Measurements from ENCODE around the gene INHBA. TPM values are rescaled to one million over a fixed set of nuclear protein-coding genes. Genes with fewer than 3 reads are reported as not detected.

INHBA gene
- total and polyA plus RNA-seq, 9 of the 15 experiments (the other 6 are each of a cell fraction or from before 2014, with no cell fraction given), result 0.02 to 0.04 TPM; not detected in 7

GRCh38 chr7:41700044-41700471 lies 2.8 kb downstream of the INHBA start:
- no peaks in the 10 kb centered on the region for H3K9me1 ChIP-seq (ENCODE audit: control insufficient read depth, insufficient read depth, low read length)
- no peaks in the 10 kb centered on the region for H3K36me3 ChIP-seq (ENCODE audit: control insufficient read depth, insufficient read depth, low read length)
- H3K9me3 ChIP-seq (replicated peaks; ENCODE audit: control insufficient read depth, insufficient read depth, low read depth, low read length), result no peaks in the 10 kb centered on the region
- ChIA-PET CTCF (ENCODE audit: low intra/inter-chr PET ratio) (no interaction called here), POLR2A (no interaction called here)
- peaks cover 0 to 1% of the 10 kb centered on the region in 2 experiments; a peak in 1 of 5 replicates for H3K4me1 ChIP-seq (replicated peaks in 1 of 2; ENCODE audit: control insufficient read depth in 2 of 2, insufficient read depth in 2 of 2, low read length in 2 of 2)
- intact Hi-C loops (cut with micrococcal nuclease), result no loop called here
- no peak overlapping the region for H3K4me2 ChIP-seq (ENCODE audit: insufficient read depth, low read length)
- no TSS peak for BruUV-seq (replicated peaks)
- no peak for TF ChIP-seq MGA (IDR thresholded peaks at IDR 0.05)
- no peak for TF ChIP-seq CTBP1 (IDR thresholded peaks at IDR 0.05; ENCODE audit: borderline replicate concordance)
- TF ChIP-seq HNRNPUL1 (IDR thresholded peaks at IDR 0.05; ENCODE audit: low read length), result no peak
- no peaks in the 10 kb centered on the region for H4K20me1 ChIP-seq (replicated peaks; ENCODE audit: control insufficient read depth, insufficient read depth, low read length)
- H3K9ac ChIP-seq (ENCODE audit: insufficient read depth in 1 of 2, low read depth in 2 of 2, low read length in 2 of 2), result no peak overlapping the region
- H3K79me2 ChIP-seq (ENCODE audit: control insufficient read depth, insufficient read depth, low read length), result no peaks in the 10 kb centered on the region
- no peak overlapping the region for H3K4me3 ChIP-seq
- H3K27ac ChIP-seq (ENCODE audit: extremely low read depth, low read depth, low read length), result no peak overlapping the region
- DNase-seq (ENCODE audit: extremely low read depth in 1 of 4, low spot score in 3 of 4) (no peak), ATAC-seq (no peak), FAIRE-seq (no peak)
- in situ Hi-C loops (cut with MboI), result no loop called here
- H2AFZ ChIP-seq (ENCODE audit: low read depth, low read length), result no peak overlapping the region
- no peaks in the 10 kb centered on the region; a peak in 1 of 5 replicates for H3K27me3 ChIP-seq (ENCODE audit: control insufficient read depth in 2 of 2, insufficient read depth in 2 of 2, low read length in 2 of 2)
- WGBS (ENCODE audit: insufficient coverage, low coverage, missing lambda C conversion rate), result 5% methylated on average over 18 of the region's 18 CpGs
